BJ (cell line): ENCODE results near the gene ACSS1. TPM values are rescaled to one million over a fixed set of nuclear protein-coding genes. Genes with fewer than 3 reads are reported as not detected.

Source experiments
- CTCF ChIA-PET: fragments of 350-600 bp; formaldehyde crosslinking; extraction: SDS; loops from one replicate; lab custom pipeline; 2021; ENCODE audit warnings: antibody characterized with exemption, inconsistent platforms; lab: Yijun Ruan, JAX
- POLR2A ChIA-PET: fragments of 300-600 bp; sonication (Branson Sonifier 250); formaldehyde crosslinking; extraction: SDS; loops from one replicate; lab custom pipeline; 2021; ENCODE audit warnings: antibody characterized with exemption; lab: Charles Lee
- DNase-seq: peaks from one replicate; pipeline ENCODE4 v3.0.0-alpha.2; 2011; ENCODE audit warnings: low read depth
- H3K27me3 ChIP-seq: 2 replicates; pipeline ENCODE4 v1.6.0; 2011; ENCODE audit warnings: low read length; ENCODE audit not compliant: control insufficient read depth, insufficient read depth
- H3K36me3 ChIP-seq: 2 replicates; pipeline ENCODE4 v1.5.1; 2011; ENCODE audit warnings: low read length; ENCODE audit not compliant: control insufficient read depth, insufficient read depth
- H3K4me3 ChIP-seq: 2 replicates; pipeline ENCODE4 v1.5.1; 2011; ENCODE audit warnings: low read depth, mild to moderate bottlenecking, control low read depth, low read length
- CTCF ChIP-seq: IDR thresholded peaks from 2 replicates; pipeline ENCODE4 v1.5.1; 2011; ENCODE audit warnings: low read depth, mild to moderate bottlenecking, control low read depth, inconsistent platforms, low read length, moderate library complexity; ENCODE audit not compliant: insufficient read depth
- polyA plus RNA-seq: library from polyadenylated mRNA; depleted of rRNA; stranded (reverse); fragments of >200 nt; gene quantifications from 2 replicates; pipeline ENCODE4 v1.2.3, GENCODE V29; 2011

The ACSS1 gene
- polyA plus RNA-seq, 1 experiment = 6.3 TPM

DNA sequence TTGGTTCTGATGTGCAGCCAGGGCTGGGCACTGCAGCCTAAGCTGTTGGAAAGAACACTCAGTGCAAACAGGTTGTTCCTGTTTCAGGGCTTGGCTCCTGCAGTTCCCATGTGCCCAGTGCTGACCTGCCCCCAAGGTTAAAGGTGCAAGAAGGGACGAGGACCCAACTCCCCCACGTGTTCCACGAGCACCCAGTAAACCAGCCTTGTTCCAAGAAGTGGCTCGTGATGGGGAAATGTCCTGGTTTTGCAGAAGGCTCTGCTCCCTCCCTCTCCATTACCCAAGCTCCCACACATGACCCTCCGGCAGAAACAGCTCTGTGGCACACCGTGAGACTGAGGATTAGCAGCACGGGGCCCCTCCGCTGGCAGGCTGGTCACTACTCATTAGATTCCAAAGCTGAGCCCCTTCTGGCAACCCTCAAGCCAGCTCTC lies 9.4 kb downstream of the ACSS1 start:
- Histone ChIP-seq H3K27me3 (no peaks in the 10 kb centered on the region), H3K4me3 (no peak overlapping the region), H3K36me3 (peaks cover 4% of the 10 kb centered on the region)
- POLR2A ChIA-PET = no interaction called here
- TF ChIP-seq CTCF = no peak
- CTCF ChIA-PET = no interaction called here
- DNase-seq = no peak

DNA sequence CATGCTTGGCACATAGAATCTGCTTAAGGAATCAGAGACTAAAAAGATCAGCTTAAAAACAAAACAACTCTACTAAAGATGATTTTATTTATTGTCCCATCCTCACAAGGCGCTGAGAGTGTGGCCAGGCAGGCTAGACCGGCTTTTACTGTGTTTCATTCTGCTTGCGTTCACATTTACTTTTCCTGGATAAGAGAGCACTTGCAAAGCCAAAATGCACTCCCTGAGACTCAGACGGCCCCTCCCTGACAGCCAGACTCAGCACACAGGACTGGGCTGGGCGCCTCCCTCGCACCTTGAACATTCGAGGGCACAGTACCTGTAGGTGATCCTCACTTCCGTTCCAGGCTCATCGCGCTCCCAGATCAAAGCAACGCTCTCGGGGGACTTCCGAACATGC lies 10.2 kb downstream of the ACSS1 start:
- no peak for DNase-seq
- CTCF ChIA-PET = interaction anchor here (0.9 to 1.0 kb wide), 2 partner anchors 15 to 52 kb away, joined by 3 to 4 read pairs; no protein-coding TSS in a partner anchor
- POLR2A ChIA-PET = no interaction called here
- TF ChIP-seq CTCF = no peak
- Histone ChIP-seq H3K4me3 (no peak overlapping the region), H3K27me3 (no peaks in the 10 kb centered on the region), H3K36me3 (peaks cover 4% of the 10 kb centered on the region)

GRCh38 chr20:25046736-25047666 lies 10.9 kb downstream of the ACSS1 start:
- POLR2A ChIA-PET = no interaction called here
- TF ChIP-seq CTCF = no peak
- CTCF ChIA-PET = interaction anchor here (0.9 to 1.0 kb wide), 2 partner anchors 16 to 52 kb away, joined by 3 to 4 read pairs; no protein-coding TSS in a partner anchor

GRCh38 chr20:25046181-25046641 lies 11.7 kb downstream of the ACSS1 start:
- H3K36me3 ChIP-seq = peaks cover 4% of the 10 kb centered on the region
- no peak overlapping the region for H3K4me3 ChIP-seq
- ChIA-PET POLR2A (no interaction called here), CTCF (no interaction called here)
- H3K27me3 ChIP-seq = no peaks in the 10 kb centered on the region
- TF ChIP-seq CTCF = no peak
- DNase-seq = no peak

More at GRCh38 chr20:25046736-25047666, 10.9 kb downstream of the ACSS1 start:
- no peak for DNase-seq
- Histone ChIP-seq H3K4me3 (no peak overlapping the region), H3K27me3 (no peaks in the 10 kb centered on the region), H3K36me3 (peaks cover 4% of the 10 kb centered on the region)

DNA sequence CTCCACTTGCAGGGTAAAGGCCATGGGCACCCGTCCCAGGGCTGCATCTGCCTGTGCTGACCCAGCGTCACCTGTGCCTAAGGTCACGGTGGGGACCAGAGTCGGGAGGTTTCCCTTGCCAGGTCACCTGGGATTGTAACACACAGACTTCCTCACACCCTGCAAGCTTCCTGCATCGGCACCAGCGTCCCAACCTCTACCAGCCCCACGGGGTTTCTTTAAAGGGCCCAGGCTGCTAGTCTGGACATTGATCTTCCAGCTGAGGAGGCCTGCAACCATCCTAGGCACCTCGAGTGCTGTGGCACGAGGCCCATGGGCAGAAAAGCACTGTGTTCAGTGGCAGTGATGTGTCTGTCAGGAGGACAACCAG lies 12.6 kb downstream of the ACSS1 start:
- peaks cover 4% of the 10 kb centered on the region for H3K36me3 ChIP-seq
- no peak overlapping the region for H3K4me3 ChIP-seq
- ChIA-PET POLR2A (no interaction called here), CTCF (no interaction called here)
- no peaks in the 10 kb centered on the region for H3K27me3 ChIP-seq
- DNase-seq = no peak
- TF ChIP-seq CTCF = no peak
